HG02981 (cell line): ENCODE data around the gene POLR1A.

Source experiments
- ATAC-seq: cut with Tn5 transposase; IDR thresholded peaks from one replicate; pipeline ENCODE4 v1.9.1; 2021; ENCODE audit warnings: mild to moderate bottlenecking, moderate library complexity; ENCODE audit not compliant: unreplicated experiment

POLR1A gene

GRCh38 chr2:85984788-85985187, 120.9 kb downstream of the POLR1A start:
- no peak for ATAC-seq

GRCh38 chr2:85983766-85984165, 121.9 kb downstream of the POLR1A start:
- no peak for ATAC-seq

- no peak for ATAC-seq
Observed at GRCh38 chr2:85981579-85982247, 124.0 kb downstream of the POLR1A start.

GRCh38 chr2:85978883-85979780, 126.6 kb downstream of the POLR1A start:
- no peak for ATAC-seq

- no peak for ATAC-seq
Observed at GRCh38 chr2:85976106-85976920, 129.4 kb downstream of the POLR1A start.

GRCh38 chr2:85975581-85975980, 130.1 kb downstream of the POLR1A start:
- ATAC-seq, result no peak

- ATAC-seq, result no peak
Observed at GRCh38 chr2:85974390-85974789, 131.3 kb downstream of the POLR1A start.

GRCh38 chr2:85972355-85972754, 133.3 kb downstream of the POLR1A start:
- ATAC-seq, result no peak

- no peak for ATAC-seq
Observed at GRCh38 chr2:85971366-85971765, 134.3 kb downstream of the POLR1A start.
